NCI-H1048 (cell line): ENCODE measurements around the gene C6orf163.
"Not testable (repeated sequence)": the region's sequence is repeated elsewhere in the genome, so short reads cannot be mapped to it uniquely, and the experiment has no call there.

ENCODE experiments used
- DNase-seq: peaks from one replicate; lab custom pipeline; 2025; lab: John Stamatoyannopoulos, UW

C6orf163 gene

DNA sequence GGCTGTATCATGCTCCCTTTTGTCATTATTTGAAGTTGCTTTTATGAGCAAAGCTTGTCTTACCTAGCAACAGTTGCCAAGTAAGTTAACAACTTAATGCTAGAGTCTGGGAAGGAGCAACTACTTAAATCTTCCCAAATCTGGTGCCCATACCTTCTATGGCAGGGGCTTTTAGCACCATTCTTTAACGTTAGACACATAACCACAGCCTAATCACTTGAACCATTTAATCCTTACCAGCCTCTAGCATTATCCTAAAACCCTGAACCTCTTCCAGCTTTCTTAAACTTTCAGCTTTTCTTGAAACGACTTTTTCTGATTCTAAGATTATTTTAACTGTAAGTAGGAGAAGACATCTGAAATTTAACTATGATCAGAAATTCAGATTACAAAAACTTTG, at the start of gene C6orf163:
C6orf163 (plus strand) TSS at position 83 of the 400 bp plus-strand sequence; CDS start at position 370, 287 bp downstream.
- no peak for DNase-seq

- no peak for DNase-seq
Observed at GRCh38 chr6:87297119-87297518, 47.5 kb upstream of the C6orf163 start.

- DNase-seq: not testable (repeated sequence)
Observed at GRCh38 chr6:87301277-87301676, 43.3 kb upstream of the C6orf163 start.

GRCh38 chr6:87308970-87309369, 35.6 kb upstream of the C6orf163 start:
- DNase-seq: no peak

- DNase-seq: no peak
Observed at GRCh38 chr6:87312860-87313259, 31.8 kb upstream of the C6orf163 start.

DNA sequence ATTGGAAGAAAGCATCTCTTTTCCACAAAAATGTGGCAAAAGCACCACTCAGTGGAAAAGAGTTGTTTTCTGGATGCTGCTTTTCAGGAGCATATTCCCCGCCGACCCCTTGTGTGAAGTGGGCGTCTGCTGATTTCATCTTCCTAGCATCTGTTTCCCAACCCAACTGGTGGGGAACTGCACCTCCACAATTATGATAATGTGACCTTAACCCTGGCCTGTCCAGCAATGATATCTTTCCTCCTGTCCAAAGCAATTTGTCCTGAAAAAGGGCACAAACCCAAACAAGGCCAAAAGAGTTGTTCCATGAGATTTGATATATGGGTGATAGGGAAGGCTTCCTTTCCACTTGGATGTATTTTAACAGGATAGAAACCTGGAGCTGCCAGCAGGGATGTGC, 29.5 kb upstream of the C6orf163 start:
- no peak for DNase-seq

DNA sequence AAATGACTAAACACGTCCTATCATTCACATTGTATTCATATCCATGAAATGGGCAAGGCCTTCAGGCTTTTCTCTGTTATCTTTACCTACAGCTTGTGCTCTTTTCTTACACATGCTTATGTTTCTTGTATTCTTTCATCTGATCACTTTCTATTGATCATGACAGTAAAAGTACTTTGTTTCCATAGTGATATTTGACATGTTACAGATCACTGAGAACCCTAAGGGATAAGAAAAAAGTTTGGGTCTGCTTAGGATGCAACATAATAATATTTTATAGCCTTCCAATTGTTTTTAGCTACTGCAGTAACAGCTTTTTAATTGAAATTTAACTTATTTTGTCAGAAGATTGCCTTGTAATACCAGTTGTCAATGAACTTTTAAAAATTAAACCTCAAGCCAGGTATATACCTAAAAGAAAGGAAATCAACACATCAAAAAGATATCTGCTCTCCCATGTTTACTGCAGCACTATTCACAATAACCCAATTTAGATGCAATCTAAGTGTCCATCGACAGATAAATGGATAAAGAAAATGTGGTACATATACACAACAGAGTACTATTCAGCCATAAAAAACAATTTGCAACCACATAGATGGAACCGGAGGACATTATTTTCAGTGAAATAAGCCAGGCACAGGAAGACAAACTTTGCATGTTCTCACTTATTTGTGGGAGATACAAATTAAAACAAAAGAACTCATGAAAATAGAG, 25.2 kb upstream of the C6orf163 start:
- no peak for DNase-seq

DNA sequence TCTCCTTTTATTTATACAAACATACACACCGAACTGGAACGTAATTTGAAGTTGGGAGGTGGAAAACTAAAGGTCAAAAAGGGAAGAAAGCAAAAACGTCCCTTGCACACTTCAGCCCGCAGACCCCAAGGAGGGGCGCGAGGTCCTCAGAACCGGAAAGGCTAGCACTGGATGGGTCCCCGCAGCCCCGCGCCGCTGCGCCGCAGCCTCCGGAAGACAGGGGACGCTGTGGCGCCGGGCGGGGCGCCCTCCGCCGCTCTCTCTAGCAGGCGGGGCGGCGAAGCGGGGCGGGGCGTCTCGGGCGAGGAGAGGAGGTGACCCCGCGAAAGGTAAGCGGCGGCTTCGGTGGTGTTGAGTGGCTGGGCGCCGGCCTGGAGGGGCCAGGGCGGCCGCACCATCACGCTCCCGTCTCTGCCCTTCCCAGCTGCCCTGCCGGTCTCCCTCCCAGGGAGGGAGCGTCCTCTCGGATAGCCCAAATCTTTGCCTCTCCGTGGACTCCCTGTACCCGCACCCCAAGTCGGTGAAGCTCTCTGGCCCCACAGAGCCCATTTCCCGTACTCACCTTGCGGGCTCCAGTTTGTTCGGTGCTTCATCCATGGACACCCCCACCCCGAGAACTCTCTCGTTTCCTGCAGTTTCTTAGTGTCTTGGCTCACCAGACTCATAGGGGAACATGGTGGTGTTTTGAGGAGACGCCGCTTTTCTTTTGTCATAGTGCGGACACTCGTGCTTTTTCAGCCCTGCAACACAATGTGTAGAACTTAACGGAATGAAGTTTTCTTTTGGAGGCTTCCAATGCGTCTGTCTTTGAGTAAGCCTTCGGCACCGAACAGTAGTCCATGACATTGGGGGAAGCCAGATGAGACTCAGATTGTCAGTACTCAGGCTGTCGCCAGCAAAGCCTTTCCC, 22.1 kb upstream of the C6orf163 start, which contains the start of gene SMIM8:
SMIM8 (plus strand) TSS at position 285 of the 909 bp plus-strand sequence. CDS start 14,444 bp downstream, outside the sequence.
- peak; percentile 67 for DNase-seq

DNA sequence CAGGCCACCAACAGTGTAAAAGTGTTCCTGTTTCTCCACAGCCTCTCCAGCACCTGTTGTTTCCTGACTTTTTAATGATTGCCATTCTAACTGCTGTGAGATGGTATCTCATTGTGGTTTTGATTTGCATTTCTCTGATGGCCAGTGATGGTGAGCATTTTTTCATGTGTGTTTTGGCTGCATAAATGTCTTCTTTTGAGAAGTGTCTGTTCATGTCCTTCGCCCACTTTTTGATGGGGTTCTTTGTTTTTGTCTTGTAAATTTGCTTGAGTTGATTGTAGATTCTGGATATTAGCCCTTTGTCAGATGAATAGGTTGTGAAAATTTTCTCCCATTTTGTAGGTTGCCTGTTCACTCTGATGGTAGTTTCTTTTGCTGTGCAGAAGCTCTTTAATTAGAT, 20.7 kb upstream of the C6orf163 start:
- DNase-seq: not testable (repeated sequence)

- no peak for DNase-seq
Observed at GRCh38 chr6:87330961-87331360, 13.7 kb upstream of the C6orf163 start.

GRCh38 chr6:87333033-87333432, 11.6 kb upstream of the C6orf163 start:
- no peak for DNase-seq

GRCh38 chr6:87333591-87334181, 10.9 kb upstream of the C6orf163 start:
- DNase-seq: no peak

GRCh38 chr6:87334683-87335082, 9.9 kb upstream of the C6orf163 start:
- DNase-seq: no peak

DNA sequence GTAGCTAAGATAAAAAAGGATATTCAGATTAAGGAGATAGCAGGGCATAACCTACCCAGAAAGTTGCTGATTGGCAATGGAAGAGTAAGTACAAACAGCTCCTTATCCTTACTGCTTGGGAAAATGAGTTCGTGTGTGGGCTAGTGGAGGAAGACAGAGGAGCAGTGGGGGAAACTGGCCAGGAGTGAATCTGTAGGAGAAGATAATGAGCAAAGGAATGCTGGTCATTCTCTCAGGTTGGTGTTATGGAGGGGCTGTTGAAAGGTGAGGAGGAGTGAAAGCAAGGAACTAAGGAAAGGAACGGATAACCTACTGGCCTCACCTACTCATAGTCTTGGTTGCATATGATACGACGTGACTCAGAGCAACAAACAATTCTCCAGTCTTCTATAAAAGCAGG, 8.2 kb upstream of the C6orf163 start:
- no peak for DNase-seq

DNA sequence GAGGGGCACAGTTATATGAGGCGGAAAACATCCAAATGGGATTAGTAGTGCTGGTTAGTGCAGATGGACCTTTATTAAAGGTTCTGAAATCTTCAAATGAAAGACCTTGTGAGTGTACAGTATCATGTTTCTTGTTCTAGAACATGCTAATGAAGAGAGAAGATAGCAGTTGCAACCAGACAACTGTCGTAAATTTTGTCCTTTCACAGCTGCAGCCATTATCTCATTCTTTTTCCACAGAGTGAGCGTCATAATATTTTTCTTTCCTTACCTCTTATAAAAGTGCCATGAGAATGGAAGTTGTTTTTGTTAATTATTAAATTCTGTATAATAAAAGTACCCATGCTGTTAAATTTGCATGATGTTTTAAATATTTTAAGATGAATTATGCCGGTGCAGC, 4.4 kb upstream of the C6orf163 start:
- DNase-seq: no peak

DNA sequence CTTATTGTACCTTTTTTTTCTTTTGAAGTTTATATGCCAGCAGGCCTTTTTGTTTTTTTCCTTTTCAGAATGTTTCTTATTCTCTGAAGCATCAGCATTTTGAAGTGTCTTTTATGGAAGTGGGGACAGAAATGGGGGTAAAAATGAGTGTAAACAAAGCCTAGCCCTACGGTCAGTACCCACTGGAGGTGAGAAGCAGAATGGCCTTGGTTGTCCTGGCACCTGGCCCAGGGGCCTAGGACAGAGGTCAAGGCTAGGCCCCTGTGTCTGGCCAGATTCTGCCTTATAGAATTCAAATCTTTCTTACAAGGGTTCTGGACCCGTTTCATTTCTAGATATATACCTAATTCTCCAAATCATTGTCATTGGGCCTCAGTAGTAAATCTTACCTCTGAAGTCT, 3.5 kb upstream of the C6orf163 start:
- DNase-seq: no peak

DNA sequence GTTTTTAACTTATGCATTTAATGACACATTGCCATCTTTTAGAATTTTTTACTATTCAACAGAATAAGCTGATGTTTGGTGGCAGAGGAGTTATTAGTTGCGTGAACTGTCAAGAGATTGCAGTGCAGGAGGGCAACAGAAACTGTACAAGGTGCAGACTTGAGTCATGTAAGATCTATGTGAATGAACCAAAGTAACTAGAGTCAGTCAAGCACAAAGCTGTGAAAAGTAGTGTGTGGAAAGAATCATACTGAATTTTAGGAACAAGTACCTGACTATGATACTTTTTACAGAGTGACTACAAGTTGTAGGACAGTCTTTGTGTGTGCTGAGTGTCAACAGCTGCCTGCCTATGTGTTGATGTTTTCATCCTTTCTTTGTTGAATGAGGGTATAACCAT, 2.7 kb upstream of the C6orf163 start:
- DNase-seq: no peak

DNA sequence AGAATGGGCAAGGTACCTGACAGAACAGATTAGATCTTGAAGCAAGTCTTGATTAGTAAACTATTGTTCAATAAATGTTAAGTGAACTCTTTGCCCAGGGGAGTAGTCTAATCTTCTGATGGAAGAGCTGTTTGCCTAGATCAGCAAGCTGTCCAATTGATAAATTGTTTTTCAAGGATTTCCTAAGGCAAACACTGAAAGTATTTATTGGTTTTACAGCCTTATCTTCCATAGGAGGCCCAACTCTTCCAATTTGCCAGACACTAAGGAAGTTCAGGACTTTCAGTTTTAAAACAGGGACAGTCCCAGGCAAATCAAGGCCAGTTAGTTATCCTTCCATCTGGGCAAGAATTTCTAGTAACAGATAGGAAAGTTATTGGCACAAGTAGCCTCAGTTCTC, 1.8 kb upstream of the C6orf163 start:
- no peak for DNase-seq

DNA sequence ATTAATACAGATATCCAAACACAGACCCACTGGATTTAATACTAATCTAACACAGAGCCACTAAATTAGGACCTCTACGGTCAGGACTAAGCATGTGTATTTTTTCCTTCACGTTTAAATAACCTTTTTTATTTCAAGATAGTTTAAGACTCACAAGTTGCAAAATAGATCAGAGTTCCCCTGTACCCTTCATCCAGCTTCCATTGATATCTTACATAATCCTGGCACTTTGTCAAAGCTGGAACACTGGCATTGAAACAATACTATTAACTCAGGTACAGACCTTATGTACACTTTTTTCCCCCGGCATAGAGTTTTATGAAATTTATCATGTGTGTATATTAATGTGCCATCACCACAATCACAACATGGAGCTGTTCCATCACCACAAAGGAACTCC, 2.1 kb downstream of the C6orf163 start:
- DNase-seq: no peak

GRCh38 chr6:87349896-87350295, 5.3 kb downstream of the C6orf163 start:
- DNase-seq: no peak

DNA sequence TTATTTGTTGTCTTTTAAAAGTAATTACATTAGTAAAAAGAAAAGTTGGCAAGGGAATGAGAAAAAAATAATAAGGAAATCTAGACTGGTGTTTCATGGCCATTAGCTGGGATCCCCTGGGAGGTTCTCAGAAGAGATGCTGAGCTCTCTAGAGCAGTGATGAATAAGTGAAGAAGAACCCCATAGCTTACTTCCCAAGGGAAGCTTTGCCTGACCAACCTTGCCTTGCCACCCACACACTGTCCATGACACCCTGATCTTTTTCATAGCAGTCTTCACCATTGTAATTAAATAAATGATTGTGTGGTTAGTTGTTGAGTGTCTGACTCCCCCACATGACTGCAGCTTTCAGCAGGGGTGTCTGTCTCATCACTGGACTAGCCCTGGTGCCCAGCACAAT, 5.9 kb downstream of the C6orf163 start:
- DNase-seq: no peak

GRCh38 chr6:87351583-87351982, 7.0 kb downstream of the C6orf163 start:
- no peak for DNase-seq

DNA sequence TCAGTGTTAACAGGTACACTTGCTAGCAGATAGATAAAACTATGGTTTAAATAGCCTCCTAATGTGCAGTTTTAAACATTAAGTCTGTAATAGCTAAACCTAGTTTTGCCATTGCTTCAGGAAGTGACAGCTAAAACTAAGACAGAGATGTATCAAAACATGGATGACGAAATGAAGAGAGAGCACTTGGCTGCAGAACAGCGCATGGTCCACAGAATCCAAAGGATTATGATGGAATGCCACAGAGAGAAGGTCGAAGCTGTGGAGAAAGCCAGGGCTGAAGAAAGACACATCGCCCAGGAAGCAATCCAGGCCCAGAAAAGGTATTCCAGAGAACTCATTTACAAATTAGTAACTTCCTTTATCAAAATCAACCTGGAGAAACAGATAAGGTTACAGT, 11.6 kb downstream of the C6orf163 start:
- DNase-seq: no peak
